ENCODE data around the gene DCLRE1A.

The DCLRE1A gene

DNA sequence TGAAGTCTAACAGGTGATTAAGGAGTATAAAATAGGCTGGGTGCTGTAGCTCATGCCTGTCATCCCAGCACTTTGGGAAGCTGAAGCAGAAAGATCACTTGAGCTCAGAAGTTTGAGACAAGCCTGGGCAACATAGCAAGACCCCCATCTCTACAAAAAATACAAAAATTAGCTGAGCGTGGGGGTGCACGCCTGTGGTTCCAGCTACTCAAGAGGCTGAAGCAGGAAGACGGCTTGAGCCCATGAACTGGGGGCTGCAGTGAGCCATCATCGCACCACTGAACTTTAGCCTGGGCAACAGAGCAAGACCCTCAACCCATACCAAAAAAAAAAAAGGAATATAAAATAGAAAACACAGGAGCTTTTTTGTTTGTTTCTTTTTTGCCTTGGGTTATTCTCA is 47.4 kb downstream of the DCLRE1A start:
- intact Hi-C loops (cut with DNase I), result no loop called here
- no peak for DNase-seq

DNA sequence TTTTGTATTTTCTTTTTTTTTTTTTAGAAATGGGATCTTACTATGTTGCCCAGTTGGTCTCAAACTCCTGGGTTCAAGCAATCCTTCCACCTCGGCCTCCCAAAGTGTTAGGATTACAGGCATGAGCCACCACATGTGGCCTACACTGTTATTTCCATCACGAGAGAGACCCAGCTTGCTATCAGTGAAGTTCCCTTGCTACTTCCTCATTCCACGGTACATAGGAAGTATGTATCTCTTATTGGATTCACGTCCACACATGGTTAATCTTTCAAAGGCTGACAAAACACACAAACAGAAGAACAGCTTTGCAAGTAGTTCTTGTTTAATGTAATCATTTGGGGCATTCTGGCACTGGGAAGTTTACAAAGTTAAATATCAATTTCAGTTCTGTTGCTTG is 50.9 kb downstream of the DCLRE1A start:
- intact Hi-C loops (cut with DNase I), result loop anchor here (5.0 kb wide), 1 partner anchor 299 kb away; no protein-coding TSS in a partner anchor
- DNase-seq, result no peak

DNA sequence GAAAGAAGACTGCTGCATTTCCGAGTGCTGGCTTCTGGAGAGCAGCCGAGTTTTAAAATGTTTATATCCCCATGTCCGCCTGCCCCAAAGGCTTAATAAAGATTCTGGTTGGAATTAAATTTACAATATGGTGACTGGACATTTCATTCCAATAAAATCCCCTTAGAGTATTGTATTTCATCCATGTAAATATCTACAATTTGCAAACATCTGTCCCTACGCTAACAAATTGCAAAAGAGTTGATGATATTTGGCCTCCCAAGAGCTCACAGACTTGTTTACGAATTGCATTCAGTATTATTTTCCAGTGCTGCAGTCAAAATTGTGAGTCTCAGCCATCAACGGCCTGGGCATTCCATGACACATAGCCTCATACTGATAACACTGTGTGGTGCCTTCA is 52.3 kb downstream of the DCLRE1A start:
- DNase-seq, result no peak
- intact Hi-C loops (cut with DNase I), result loop anchor here (5.0 kb wide), 1 partner anchor 301 kb away; no protein-coding TSS in a partner anchor

DNA sequence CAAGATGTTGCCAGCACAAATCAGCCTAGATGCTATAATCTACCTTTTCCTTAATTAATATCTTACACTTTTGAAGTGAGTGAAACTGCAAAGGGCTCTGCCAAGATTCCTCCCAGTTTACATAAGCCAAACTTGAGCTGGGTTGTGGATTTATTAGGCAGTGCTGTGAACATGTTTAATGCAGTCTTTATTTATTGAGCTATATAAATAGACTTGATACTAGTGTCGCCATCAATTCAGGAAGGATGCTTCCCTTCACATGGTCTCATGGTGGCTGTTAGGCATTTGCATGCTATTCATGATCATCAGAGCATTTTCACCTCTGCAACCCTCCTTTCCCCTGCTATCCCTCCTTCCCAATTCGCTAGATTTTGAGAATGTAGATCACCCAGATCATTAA is 62.2 kb downstream of the DCLRE1A start:
- no peak for DNase-seq
- intact Hi-C loops (cut with DNase I), result no loop called here

DNA sequence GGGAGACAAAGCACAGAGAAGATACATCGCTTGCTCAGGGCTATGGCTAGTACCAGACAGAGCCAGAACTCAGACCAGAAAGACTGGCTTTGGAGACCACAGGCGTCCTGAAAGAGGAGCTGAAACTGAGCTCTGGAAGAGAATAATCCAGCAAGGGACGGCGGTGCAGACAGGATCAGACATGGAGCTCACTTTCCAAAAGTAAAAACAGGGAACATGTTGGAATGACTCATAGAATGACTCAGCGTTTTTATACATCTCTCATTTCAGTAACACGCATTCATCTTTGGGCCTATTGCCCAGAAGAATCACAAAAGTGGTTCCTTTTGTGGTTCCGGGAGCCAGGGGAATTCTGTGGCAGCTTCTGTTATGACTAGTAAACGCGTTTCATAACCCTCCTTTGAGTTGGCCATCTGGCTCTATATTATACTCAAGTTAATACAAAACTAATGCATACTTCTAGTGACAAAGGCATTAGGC is 65.2 kb downstream of the DCLRE1A start:
- peak in 13 of 42 donors; percentile 1 to 58 (median 15) for DNase-seq
- intact Hi-C loops (cut with DNase I), result loop anchor here (10.0 kb wide), 1 partner anchor 84 kb away; no protein-coding TSS in a partner anchor
